ENCODE data around the gene KCTD5. TPM values are rescaled to one million over a fixed set of nuclear protein-coding genes. Genes with fewer than 3 reads are reported as not detected.

Gene KCTD5
- total and polyA plus RNA-seq, 10 of the 15 experiments (the other 5 are each of a cell fraction or from before 2014, with no cell fraction given), result 0.58 to 56.4 (median 37.3) TPM

DNA sequence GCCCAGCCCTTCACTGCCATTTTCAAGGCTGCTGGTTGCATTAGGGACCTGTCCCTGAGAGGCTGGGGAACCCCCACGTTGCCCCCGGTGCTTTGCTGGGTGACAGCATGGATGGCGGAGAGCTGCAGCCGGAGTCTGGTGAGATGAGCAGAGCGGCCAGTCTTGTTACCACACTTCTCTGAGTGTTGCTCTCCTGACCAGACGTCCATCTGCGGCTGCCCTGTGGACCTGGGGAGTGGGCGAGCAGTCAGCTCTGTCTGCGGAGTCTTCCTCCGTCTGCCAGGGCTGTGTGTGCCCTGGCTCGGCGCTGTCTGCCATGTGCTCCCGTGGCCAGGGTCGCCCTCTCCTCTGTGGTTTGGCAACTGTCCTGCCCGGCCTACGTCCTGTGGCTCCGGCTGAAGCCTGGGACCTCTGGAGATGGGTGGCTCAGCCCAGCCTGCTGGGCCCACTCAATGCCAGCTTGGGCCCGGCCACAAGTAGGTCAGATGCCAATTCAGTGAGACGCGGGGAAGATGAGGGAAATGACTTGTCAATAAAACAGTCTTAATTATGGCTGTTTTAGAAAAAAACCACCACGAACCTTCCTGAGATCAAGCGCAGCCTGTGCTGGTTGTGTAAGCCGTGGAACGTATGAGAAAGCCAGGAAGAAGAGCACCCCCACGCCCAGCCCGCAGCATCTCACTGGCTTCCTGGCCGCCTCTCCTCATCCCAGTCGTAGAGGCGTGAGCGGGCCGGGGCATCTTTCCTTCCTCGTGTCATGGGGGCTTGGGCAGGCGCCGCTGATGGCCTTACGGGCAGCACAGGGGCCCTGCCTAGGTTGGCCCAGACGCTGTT, 7.9 kb downstream of the KCTD5 start (continued):
- TF ChIP-seq ZBTB11 (CRISPR knock-in tag; IDR thresholded peaks at IDR 0.05), result no peak
- TF ChIP-seq STAT1 (conservative IDR thresholded peaks at IDR 0.05), result no peak
- no peak for TF ChIP-seq EGR1 (IDR thresholded peaks at IDR 0.05; ENCODE audit: borderline replicate concordance in 1 of 2, low read depth in 2 of 2, low read length in 2 of 2)

DNA sequence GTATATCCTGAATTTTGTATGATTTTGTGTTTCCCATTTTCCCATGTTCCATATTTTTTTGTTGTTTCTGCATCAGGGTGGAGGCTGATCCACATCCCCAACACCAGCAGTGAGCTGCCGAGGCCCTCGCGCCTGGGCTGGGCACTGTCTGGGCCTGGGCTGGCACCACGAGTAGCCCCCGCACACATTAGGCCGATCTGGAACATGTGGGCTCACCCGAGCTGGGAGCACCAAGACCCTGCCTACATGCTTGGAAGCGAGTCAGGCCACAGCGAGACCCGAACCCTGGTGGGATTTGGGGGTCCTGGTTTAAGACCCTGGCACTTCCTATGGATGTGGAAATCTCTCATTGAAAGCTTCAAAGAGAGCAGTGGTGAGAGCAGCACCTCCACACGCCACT, 8.5 kb downstream of the KCTD5 start:
- no peak for FAIRE-seq
- POLR2A ChIA-PET, result no interaction called here

More for the DNA sequence above, 8.5 kb downstream of the KCTD5 start:
- whole genome bisulfite sequencing (ENCODE audit: insufficient coverage, insufficient replicate concordance, low lambda C conversion rate, missing lambda C conversion rate), result 89% methylated on average over 11 of the region's 11 CpGs
- RAD21 ChIA-PET (ENCODE audit: unreplicated experiment), result no interaction called here
- intact Hi-C loops (cut with micrococcal nuclease; ENCODE audit: unreplicated experiment), result no loop called here
- no peak overlapping the region for H3K27ac ChIP-seq (ENCODE audit: control insufficient read depth, insufficient read depth)
- H3K4me2 ChIP-seq (ENCODE audit: control insufficient read depth, insufficient read depth), result no peak overlapping the region
- peaks cover 0 to 15% of the 10 kb centered on the region in 2 experiments; a peak in 2 of 4 replicates for H3K36me3 ChIP-seq (ENCODE audit: control insufficient read depth in 2 of 2, insufficient read depth in 2 of 2, low read length in 1 of 2)
- no TSS peak for BruUV-seq (replicated peaks)
- H3K9me3 ChIP-seq (replicated peaks; ENCODE audit: control insufficient read depth, insufficient read depth, low read length), result no peaks in the 10 kb centered on the region
- CTCF ChIA-PET, result no interaction called here
- ATAC-seq (no peak), DNase-seq (ENCODE audit: low read depth, low spot score) (no peak)
- H3K79me2 ChIP-seq (ENCODE audit: control insufficient read depth, insufficient read depth, low read length), result peaks cover 35% of the 10 kb centered on the region
- H3K9ac ChIP-seq (ENCODE audit: control insufficient read depth, insufficient read depth, low read length), result no peak overlapping the region
- H3K4me1 ChIP-seq (ENCODE audit: control insufficient read depth, insufficient read depth, low read length), result peaks cover 6% of the 10 kb centered on the region
- TF ChIP-seq MTA3 (IDR thresholded peaks at IDR 0.05; ENCODE audit: borderline replicate concordance, low read length), result no peak
- TF ChIP-seq GABPA (IDR thresholded peaks at IDR 0.05; ENCODE audit: low read depth), result no peak
- no peak for TF ChIP-seq CBFB (IDR thresholded peaks at IDR 0.05; ENCODE audit: low read depth)
- no peak for TF ChIP-seq KDM1A (IDR thresholded peaks at IDR 0.05; ENCODE audit: borderline replicate concordance)
- no peak for TF ChIP-seq ATF3 (IDR thresholded peaks at IDR 0.05; ENCODE audit: borderline replicate concordance, extremely low read depth, low read depth, low read length)
- no peak for TF ChIP-seq PRDM15 (CRISPR knock-in tag; IDR thresholded peaks at IDR 0.05)
- no peak for TF ChIP-seq CBX3 (IDR thresholded peaks at IDR 0.05; ENCODE audit: borderline replicate concordance, low read depth)
- in situ Hi-C loops (cut with MboI), result no loop called here
- no peak overlapping the region for H2AFZ ChIP-seq (ENCODE audit: control insufficient read depth, low read depth, low read length)
- SMC1A ChIA-PET (ENCODE audit: uncharacterized antibody, unreplicated experiment), result no interaction called here
- no peak overlapping the region for H3K4me3 ChIP-seq
- no peaks in the 10 kb centered on the region for H3K27me3 ChIP-seq (replicated peaks in 1 of 2; ENCODE audit: control insufficient read depth in 2 of 2, insufficient read depth in 2 of 2, low read length in 1 of 2)
- H4K20me1 ChIP-seq (ENCODE audit: control insufficient read depth, insufficient read depth), result peaks cover 7% of the 10 kb centered on the region; the same call in 1 of the 2 replicates

Measured in GM12878 (cell line).